AG09309 (cell line): ENCODE measurements around the gene GIGYF2.
A peak's percentile ranks its signal among the peaks of the same experiment; 100 is the strongest.
"Not testable (repeated sequence)": the region's sequence is repeated elsewhere in the genome, so short reads cannot be mapped to it uniquely, and the experiment has no call there.

Experiments used
- DNase-seq: peaks from one replicate; pipeline ENCODE4 v3.0.0-alpha.2; 2010; ENCODE audit warnings: low read depth
- H3K4me3 ChIP-seq: 2 replicates; pipeline ENCODE4 v1.5.1; 2011; ENCODE audit warnings: mild to moderate bottlenecking, low read depth, low read length, moderate library complexity; ENCODE audit not compliant: control insufficient read depth
- CTCF ChIP-seq: IDR thresholded peaks from 2 replicates; pipeline ENCODE4 v1.5.1; 2011; ENCODE audit warnings: mild to moderate bottlenecking, low read depth, low read length, inconsistent platforms; ENCODE audit not compliant: insufficient read depth, control insufficient read depth; ENCODE audit errors: missing control alignments

Gene GIGYF2

DNA sequence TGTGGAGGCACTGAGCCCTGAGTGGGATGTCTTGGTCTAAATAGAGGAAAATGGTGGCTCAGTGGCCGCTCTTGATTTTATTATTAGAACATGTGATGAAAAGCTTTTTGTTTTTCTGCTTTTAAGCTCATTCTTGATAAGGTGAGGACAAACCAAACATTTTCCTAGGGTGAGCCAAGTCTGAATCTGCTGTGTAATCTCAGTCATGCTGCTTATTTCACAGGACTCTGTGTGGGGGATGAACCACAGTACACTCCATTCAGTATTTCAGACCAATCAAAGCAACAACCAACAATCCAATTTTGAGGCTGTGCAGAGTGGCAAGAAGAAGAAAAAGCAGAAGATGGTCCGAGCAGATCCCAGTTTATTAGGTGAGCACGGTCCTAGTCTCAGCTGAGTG lies 152.9 kb downstream of the GIGYF2 start:
- H3K4me3 ChIP-seq = no peak overlapping the region
- no peak for DNase-seq
- no peak for TF ChIP-seq CTCF

DNA sequence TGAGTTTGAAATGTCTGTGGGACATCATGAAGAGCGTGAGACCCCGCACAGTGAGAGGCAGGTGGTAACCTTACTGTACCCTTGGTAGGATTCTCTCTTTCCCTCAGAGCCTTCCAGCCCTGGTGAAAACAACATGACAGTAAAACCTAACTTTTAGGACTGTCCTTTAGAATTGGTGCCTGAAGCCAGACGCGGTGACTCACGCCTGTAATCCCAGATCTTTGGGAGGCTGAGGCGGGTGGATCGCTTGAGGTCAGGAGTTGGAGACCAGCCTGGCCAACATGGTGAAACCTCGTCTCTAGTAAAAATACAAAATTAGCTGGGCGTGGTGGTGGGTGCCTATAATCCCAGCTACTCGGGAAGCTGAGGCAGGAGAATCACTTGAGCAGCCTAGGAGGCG lies 154.9 kb downstream of the GIGYF2 start:
- H3K4me3 ChIP-seq, DNase-seq: not testable (repeated sequence)

DNA sequence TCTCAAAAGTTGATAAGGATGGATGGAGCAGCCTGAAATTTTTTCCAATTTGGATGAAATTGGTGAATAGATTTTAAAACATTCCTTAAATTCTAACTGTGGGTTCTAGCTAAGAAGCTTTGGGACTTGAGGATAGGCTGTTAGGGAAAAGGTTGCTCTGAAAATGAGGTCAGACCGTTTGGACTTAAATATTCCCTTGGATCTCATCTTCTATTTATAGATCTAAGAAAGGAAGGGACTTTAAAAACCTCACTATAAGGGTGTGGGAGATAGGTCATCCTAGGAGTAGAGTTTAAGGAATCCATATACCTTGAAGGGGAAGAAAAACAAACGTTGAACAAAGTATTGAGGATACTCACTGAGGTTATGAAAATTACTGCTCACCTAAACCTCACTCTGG lies 155.5 kb downstream of the GIGYF2 start:
- H3K4me3 ChIP-seq = no peak overlapping the region
- no peak for TF ChIP-seq CTCF
- DNase-seq = no peak

- peak; percentile 57 for DNase-seq
- TF ChIP-seq CTCF = no peak
- no peak overlapping the region for H3K4me3 ChIP-seq
These were observed 157.0 kb downstream of the GIGYF2 start for GRCh38 chr2:232854082-232854481.

GRCh38 chr2:232857158-232857563 lies 160.0 kb downstream of the GIGYF2 start:
- TF ChIP-seq CTCF = no peak
- peak; percentile 20 for DNase-seq
- H3K4me3 ChIP-seq = no peak overlapping the region

DNA sequence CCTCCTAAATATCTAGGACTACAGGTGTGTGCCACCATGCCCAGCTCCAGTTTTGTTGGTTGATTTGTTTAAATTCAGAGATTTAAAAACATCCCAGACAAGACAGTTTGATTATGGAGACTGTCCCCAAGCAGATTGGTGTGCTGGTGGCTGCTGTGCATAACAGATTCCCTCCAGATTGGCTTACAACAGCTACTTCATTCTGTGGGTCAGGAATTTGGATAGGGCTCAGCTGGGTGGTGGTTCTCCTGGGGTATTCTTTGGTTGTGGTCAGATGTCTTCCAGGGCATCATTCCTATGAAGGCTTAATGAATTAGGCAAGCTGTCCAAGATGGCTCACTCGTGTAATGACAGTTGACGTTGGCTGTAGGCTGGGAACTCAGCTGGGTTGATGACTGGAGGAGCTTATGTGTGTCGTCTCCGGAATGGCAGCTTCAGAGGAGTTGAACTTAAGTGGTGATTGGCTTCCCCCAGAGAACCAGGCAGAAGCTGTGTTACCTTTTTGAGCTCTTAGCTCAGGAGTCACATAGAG lies 162.3 kb downstream of the GIGYF2 start:
- no peak overlapping the region for H3K4me3 ChIP-seq
- DNase-seq = no peak
- no peak for TF ChIP-seq CTCF

- no peak for TF ChIP-seq CTCF
- no peak for DNase-seq
- no peak overlapping the region for H3K4me3 ChIP-seq
These were observed 163.6 kb downstream of the GIGYF2 start for GRCh38 chr2:232860593-232861241.
